ENCODE measurements around the gene PCP4L1. TPM values are rescaled to one million over a fixed set of nuclear protein-coding genes. Genes with fewer than 3 reads are reported as not detected.

Gene PCP4L1
- total RNA-seq, 4 donors from 2014 or later, result 1.6 to 13.8 (median 5.7) TPM

- H3K27ac ChIP-seq, result no peak overlapping the region
- H3K9me3 ChIP-seq, result no peaks in the 10 kb centered on the region
- peaks cover 0 to 72% of the 10 kb centered on the region in 2 donors for H3K36me3 ChIP-seq
- no peak for TF ChIP-seq POLR2A (IDR thresholded peaks at IDR 0.05)
- no peak for TF ChIP-seq POLR2AphosphoS5 (IDR thresholded peaks at IDR 0.05)
- no peak for TF ChIP-seq EP300 (IDR thresholded peaks at IDR 0.05)
- H3K4me3 ChIP-seq, result no peak overlapping the region
- H3K27me3 ChIP-seq, result no peaks in the 10 kb centered on the region
- 69 to 100% methylated on average over 1 to 4 of the region's 4 CpGs for WGBS, 2 donors (ENCODE audit: low coverage in 1 of 2)
- H3K4me1 ChIP-seq, result no peaks in the 10 kb centered on the region
- ATAC-seq, result no peak
Measured at GRCh38 chr1:161324020-161324419, 65.5 kb downstream of the PCP4L1 start.

DNA sequence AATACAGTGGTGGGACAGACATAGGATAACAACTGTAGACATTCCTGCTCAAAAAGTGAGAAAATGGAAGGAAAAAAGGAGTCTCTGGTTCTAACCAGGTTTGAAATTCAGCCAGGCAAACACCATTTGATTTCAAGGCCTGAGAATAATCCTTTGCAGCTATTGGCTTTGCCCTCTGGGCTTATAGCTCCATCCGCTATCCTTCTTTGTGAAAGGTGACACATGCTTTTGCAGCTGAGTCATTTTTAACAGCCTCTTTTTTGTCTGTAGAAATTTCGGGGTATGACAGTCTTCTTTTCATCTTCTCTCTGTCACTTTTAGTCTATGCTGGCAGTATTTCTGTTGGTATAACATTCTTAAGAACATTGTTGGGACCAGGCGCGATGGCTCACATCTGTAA lies 71.8 kb downstream of the PCP4L1 start:
- no peak overlapping the region for H3K27ac ChIP-seq
- H3K27me3 ChIP-seq, result no peaks in the 10 kb centered on the region
- TF ChIP-seq POLR2A (IDR thresholded peaks at IDR 0.05) (no peak), EP300 (IDR thresholded peaks at IDR 0.05) (no peak), CTCF (IDR thresholded peaks at IDR 0.05) (no peak)
- peaks cover 3 to 98% of the 10 kb centered on the region in 2 donors for H3K36me3 ChIP-seq
- H3K4me1 ChIP-seq, result no peaks in the 10 kb centered on the region
- WGBS, 2 donors (ENCODE audit: low coverage in 1 of 2), result 76 to 86% methylated on average over 2 to 4 of the region's 4 CpGs
- no peak overlapping the region for H3K4me3 ChIP-seq
- no peak for ATAC-seq
- H3K9me3 ChIP-seq, result no peaks in the 10 kb centered on the region

- no peak for ATAC-seq
- TF ChIP-seq CTCF (IDR thresholded peaks at IDR 0.05), result no peak
- TF ChIP-seq POLR2A (IDR thresholded peaks at IDR 0.05), result no peak
- TF ChIP-seq POLR2AphosphoS5 (IDR thresholded peaks at IDR 0.05), result no peak
- TF ChIP-seq EP300 (IDR thresholded peaks at IDR 0.05), result no peak
- no peaks in the 10 kb centered on the region for H3K9me3 ChIP-seq
- WGBS, 2 donors (ENCODE audit: low coverage in 1 of 2), result 84 to 92% methylated on average over 4 to 5 of the region's 9 CpGs
- H3K4me1 ChIP-seq, result no peaks in the 10 kb centered on the region
- no peaks in the 10 kb centered on the region for H3K27me3 ChIP-seq
- peaks cover 3 to 94% of the 10 kb centered on the region in 2 donors for H3K36me3 ChIP-seq
- no peak overlapping the region for H3K27ac ChIP-seq
- no peak overlapping the region for H3K4me3 ChIP-seq
Measured at GRCh38 chr1:161333166-161333565, 74.6 kb downstream of the PCP4L1 start.

Other genes starting within 250 kb of the PCP4L1 start
- 10 to 100 TPM in 1 of 4 donors, 1 to 10 TPM in 3; 4.5 to 28.2 (median 9.9) TPM for gene F11R, start 237.6 kb upstream of the PCP4L1 start, total RNA-seq
- 10 to 100 TPM; 18.1 to 52.1 (median 29.4) TPM for gene TSTD1, start 219.8 kb upstream of the PCP4L1 start, total RNA-seq
- gene USF1, start 212.8 kb upstream of the PCP4L1 start, total RNA-seq, result 10 to 100 TPM; 50.9 to 79.4 (median 60.5) TPM
- gene ARHGAP30, start 188.9 kb upstream of the PCP4L1 start, total RNA-seq, result 10 to 100 TPM in 1 of 4 donors, 1 to 10 TPM in 3; 1.9 to 11.6 (median 4.4) TPM
- gene NECTIN4, start 169.2 kb upstream of the PCP4L1 start, total RNA-seq, result 1 to 10 TPM in 1 of 4 donors, under 1 TPM in 1, not detected in 2; 0.27 to 1.9 TPM
- 10 to 100 TPM in 2 of 4 donors, 1 to 10 TPM in 2; 3.5 to 22.6 (median 8.6) TPM for gene KLHDC9, start 160.4 kb upstream of the PCP4L1 start, total RNA-seq
- 10 to 100 TPM; 26.2 to 40.8 (median 31.4) TPM for gene PFDN2, start 140.7 kb upstream of the PCP4L1 start, total RNA-seq
- gene NIT1, start 140.6 kb upstream of the PCP4L1 start, total RNA-seq, result 10 to 100 TPM; 30.4 to 61.9 (median 32.8) TPM
- 10 to 100 TPM; 34.2 to 54.4 (median 41.7) TPM for gene DEDD, start 126.1 kb upstream of the PCP4L1 start, total RNA-seq
- 10 to 100 TPM; 60.5 to 83.7 (median 72.8) TPM for gene UFC1, start 104.8 kb upstream of the PCP4L1 start, total RNA-seq
- 10 to 100 TPM in 3 of 4 donors, 1 to 10 TPM in 1; 10.0 to 27.6 (median 14.7) TPM for gene USP21, start 99.2 kb upstream of the PCP4L1 start, total RNA-seq
- gene PPOX, start 92.3 kb upstream of the PCP4L1 start, total RNA-seq, result 10 to 100 TPM; 10.5 to 27.4 (median 17.6) TPM
- 10 to 100 TPM; 14.8 to 26.4 (median 19.5) TPM for gene B4GALT3, start 81.2 kb upstream of the PCP4L1 start, total RNA-seq
- gene ADAMTS4, start 59.7 kb upstream of the PCP4L1 start, total RNA-seq, result 10 to 100 TPM in 1 of 4 donors, 1 to 10 TPM in 3; 3.7 to 60.6 (median 6.7) TPM
- gene NDUFS2, start 56.4 kb upstream of the PCP4L1 start, total RNA-seq, result 100 to 1,000 TPM in 2 of 4 donors, 10 to 100 TPM in 2; 93.4 to 121 (median 100) TPM
- gene FCER1G, start 43.5 kb upstream of the PCP4L1 start, total RNA-seq, result 10 to 100 TPM in 3 of 4 donors, 1 to 10 TPM in 1; 6.4 to 74.6 (median 52.0) TPM
- not detected for gene APOA2, start 35.1 kb upstream of the PCP4L1 start, total RNA-seq
- gene TOMM40L, start 32.7 kb upstream of the PCP4L1 start, total RNA-seq, result 10 to 100 TPM in 3 of 4 donors, 1 to 10 TPM in 1; 9.3 to 24.3 (median 14.0) TPM
- not detected for gene NR1I3, start 20.5 kb upstream of the PCP4L1 start, total RNA-seq
- 10 to 100 TPM in 2 of 4 donors, 1 to 10 TPM in 2; 5.3 to 18.7 (median 9.4) TPM for gene MPZ, start 51.2 kb downstream of the PCP4L1 start, total RNA-seq
- 10 to 100 TPM in 3 of 4 donors, 1 to 10 TPM in 1; 7.5 to 59.1 (median 37.2) TPM for gene SDHC, start 55.6 kb downstream of the PCP4L1 start, total RNA-seq
- not detected for gene CFAP126, start 109.1 kb downstream of the PCP4L1 start, total RNA-seq
- gene FCGR2A, start 246.7 kb downstream of the PCP4L1 start, total RNA-seq, result 10 to 100 TPM; 16.3 to 74.1 (median 40.1) TPM